Astrocyte (in vitro differentiated cells and primary cell): ENCODE results near the gene MTURN.

ENCODE experiments used
- CTCF ChIP-seq: IDR thresholded peaks from 2 replicates; pipeline ENCODE4 v1.5.1; 2011; ENCODE audit warnings: low read depth, mild to moderate bottlenecking, inconsistent platforms, low read length, moderate library complexity; ENCODE audit not compliant: insufficient read depth
- EZH2 ChIP-seq: IDR thresholded peaks from 2 replicates; pipeline ENCODE4 v1.6.1; 2012; ENCODE audit warnings: mild to moderate bottlenecking, low read length, inconsistent platforms; ENCODE audit not compliant: insufficient read depth

GRCh38 chr7:30186725-30187124, 51.9 kb downstream of the MTURN start:
- TF ChIP-seq CTCF (no peak), EZH2 (no peak)
